K562 (cell line): ENCODE results near the gene TGDS. TPM values are rescaled to one million over a fixed set of nuclear protein-coding genes. Genes with fewer than 3 reads are reported as not detected.

Source experiments
- HNRNPH1 ChIP-seq: fragments of 200-400 bp; formaldehyde crosslinking; optimal IDR thresholded peaks from 2 replicates; pipeline ENCODE3; 2017; ENCODE audit warnings: low read depth, mild to moderate bottlenecking, low read length, moderate library complexity
- MYC ChIP-seq, 2 experiments: fragments of 250-450 bp in 1 of 2; sonication (Bioruptor Pico) in 1 of 2; IDR thresholded peaks; 2 replicates each; pipeline versions ENCODE4 v1.5.1 to v1.6.1; 2012 to 2021; ENCODE audit warnings: low read depth in 2 of 2, borderline replicate concordance in 1 of 2, improper control_type of control experiment in 1 of 2, low read length in 1 of 2, mild to moderate bottlenecking in 1 of 2, moderate library complexity in 1 of 2
- NEUROD1 ChIP-seq: fragments of 150-350 bp; IDR thresholded peaks from 2 replicates; pipeline ENCODE4 v1.6.1; 2014; ENCODE audit warnings: borderline replicate concordance, low read length, low read depth; ENCODE audit not compliant: partially characterized antibody
- RBM22 ChIP-seq: fragments of 200-400 bp; formaldehyde crosslinking; IDR thresholded peaks from 2 replicates; pipeline ENCODE4 v1.6.1; 2018; ENCODE audit warnings: low read length, low read depth; ENCODE audit not compliant: poor library complexity, severe bottlenecking
- ZNF639 ChIP-seq, 2 experiments: fragments of 200-800 bp in 1 of 2; sonication (Bioruptor generic) in 1 of 2; sonication (generic) in 1 of 2; formaldehyde crosslinking in 1 of 2; IDR thresholded peaks in 1 of 2; conservative IDR thresholded peaks in 1 of 2; 2 replicates each; pipeline versions ENCODE4 v1.5.0 to v1.6.1; 2016 to 2020; ENCODE audit warnings: missing compliant biosample characterization in 1 of 2, missing genetic modification characterization in 1 of 2, missing genetic modification reagents in 1 of 2
- ZNF77 ChIP-seq: fragments of 250-450 bp; sonication (Bioruptor Pico); IDR thresholded peaks from 2 replicates; pipeline ENCODE4 v1.5.0; 2020
- polyA plus RNA-seq, 8 experiments: library from polyadenylated mRNA; depleted of rRNA in 4 of 8; stranded (reverse) in 5 of 8; unstranded in 3 of 8; fragments of >200 nt; fragmentation: Nextera tagmentation in 2 of 8; fragmentation: Illumina TruSeq in 1 of 8; extraction: Ambion mirVana in 2 of 8; extraction: Trizol in 1 of 8; gene quantifications; 2 replicates each; pipeline versions ENCODE4 v1.2.1 to v1.2.3, GENCODE V29; 2011 to 2014; ENCODE audit warnings: inconsistent platforms in 1 of 8, missing spikeins in 1 of 8
- total RNA-seq, 7 experiments: library from RNA; depleted of rRNA in 6 of 7; stranded (reverse); fragments of >200 nt in 6 of 7; fragmentation: Illumina TruSeq in 2 of 7; extraction: Trizol in 2 of 7; gene quantifications; 2 replicates each; pipeline versions ENCODE4 v1.2.1 to v1.2.3, GENCODE V29; 2011 to 2021; ENCODE audit warnings: low replicate concordance in 1 of 7
- TF ChIP-seq, protein P1 (sequence below): sonication (generic); formaldehyde crosslinking; IDR thresholded peaks from 2 replicates; pipeline ENCODE4 v1.8.1; 2023; ENCODE audit warnings: missing genetic modification reagents, mild to moderate bottlenecking, borderline replicate concordance

TGDS gene
- total and polyA plus RNA-seq, 9 of the 15 experiments (the other 6 are each of a cell fraction or from before 2014, with no cell fraction given) = 9.9 to 43.7 (median 21.4) TPM

DNA sequence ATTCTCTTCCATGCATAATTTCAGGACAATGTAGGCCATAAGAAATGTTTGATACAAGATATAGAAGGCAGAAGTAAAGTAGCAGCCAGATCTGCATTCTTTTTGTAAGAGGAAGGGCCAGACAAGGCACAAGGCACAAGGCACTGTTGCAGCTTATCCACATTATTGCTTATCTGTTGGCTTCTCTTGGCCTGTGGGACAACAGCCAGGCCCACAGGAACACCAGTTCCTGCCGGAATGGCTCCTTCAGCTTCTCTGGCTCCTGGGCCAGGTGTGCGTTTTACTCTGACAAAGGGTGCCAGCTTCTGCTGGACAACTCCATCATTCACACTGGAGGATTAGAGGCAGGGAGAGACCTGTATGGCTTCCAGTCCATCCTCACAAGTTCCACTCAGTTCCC lies 34.9 kb upstream of the TGDS start (continued):
- TF ChIP-seq, protein P1, sequence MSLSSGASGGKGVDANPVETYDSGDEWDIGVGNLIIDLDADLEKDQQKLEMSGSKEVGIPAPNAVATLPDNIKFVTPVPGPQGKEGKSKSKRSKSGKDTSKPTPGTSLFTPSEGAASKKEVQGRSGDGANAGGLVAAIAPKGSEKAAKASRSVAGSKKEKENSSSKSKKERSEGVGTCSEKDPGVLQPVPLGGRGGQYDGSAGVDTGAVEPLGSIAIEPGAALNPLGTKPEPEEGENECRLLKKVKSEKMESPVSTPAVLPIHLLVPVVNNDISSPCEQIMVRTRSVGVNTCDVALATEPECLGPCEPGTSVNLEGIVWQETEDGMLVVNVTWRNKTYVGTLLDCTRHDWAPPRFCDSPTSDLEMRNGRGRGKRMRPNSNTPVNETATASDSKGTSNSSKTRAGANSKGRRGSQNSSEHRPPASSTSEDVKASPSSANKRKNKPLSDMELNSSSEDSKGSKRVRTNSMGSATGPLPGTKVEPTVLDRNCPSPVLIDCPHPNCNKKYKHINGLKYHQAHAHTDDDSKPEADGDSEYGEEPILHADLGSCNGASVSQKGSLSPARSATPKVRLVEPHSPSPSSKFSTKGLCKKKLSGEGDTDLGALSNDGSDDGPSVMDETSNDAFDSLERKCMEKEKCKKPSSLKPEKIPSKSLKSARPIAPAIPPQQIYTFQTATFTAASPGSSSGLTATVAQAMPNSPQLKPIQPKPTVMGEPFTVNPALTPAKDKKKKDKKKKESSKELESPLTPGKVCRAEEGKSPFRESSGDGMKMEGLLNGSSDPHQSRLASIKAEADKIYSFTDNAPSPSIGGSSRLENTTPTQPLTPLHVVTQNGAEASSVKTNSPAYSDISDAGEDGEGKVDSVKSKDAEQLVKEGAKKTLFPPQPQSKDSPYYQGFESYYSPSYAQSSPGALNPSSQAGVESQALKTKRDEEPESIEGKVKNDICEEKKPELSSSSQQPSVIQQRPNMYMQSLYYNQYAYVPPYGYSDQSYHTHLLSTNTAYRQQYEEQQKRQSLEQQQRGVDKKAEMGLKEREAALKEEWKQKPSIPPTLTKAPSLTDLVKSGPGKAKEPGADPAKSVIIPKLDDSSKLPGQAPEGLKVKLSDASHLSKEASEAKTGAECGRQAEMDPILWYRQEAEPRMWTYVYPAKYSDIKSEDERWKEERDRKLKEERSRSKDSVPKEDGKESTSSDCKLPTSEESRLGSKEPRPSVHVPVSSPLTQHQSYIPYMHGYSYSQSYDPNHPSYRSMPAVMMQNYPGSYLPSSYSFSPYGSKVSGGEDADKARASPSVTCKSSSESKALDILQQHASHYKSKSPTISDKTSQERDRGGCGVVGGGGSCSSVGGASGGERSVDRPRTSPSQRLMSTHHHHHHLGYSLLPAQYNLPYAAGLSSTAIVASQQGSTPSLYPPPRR = no peak
- no peak for TF ChIP-seq ZNF77 (CRISPR knock-in tag)
- TF ChIP-seq NEUROD1 = no peak
- TF ChIP-seq ZNF639 (CRISPR knock-in tag; conservative IDR thresholded peaks at IDR 0.05 in 1 of 2, IDR thresholded peaks at IDR 0.05 in 1 of 2) = no peak
- no peak for TF ChIP-seq HNRNPH1
- no peak for TF ChIP-seq RBM22
- TF ChIP-seq MYC (IDR thresholded peaks at IDR 0.05; ENCODE audit: low read depth, low read length) = no peak
- TF ChIP-seq MYC (CRISPR knock-in tag; IDR thresholded peaks at IDR 0.05; ENCODE audit: borderline replicate concordance, low read depth) = no peak
